Activated CD4-positive, alpha-beta T cell treated with anti-CD3 and anti-CD28 coated beads, Interleukin-2, amount 10 ng/mL, durations not matched to agents 24 days and 14 days (primary cell): Measurements from ENCODE around the gene PDXK. TPM values are rescaled to one million over a fixed set of nuclear protein-coding genes. Genes with fewer than 3 reads are reported as not detected.

Experiments
- DNase-seq: peaks from one replicate; pipeline ENCODE4 v3.0.0; 2022
- H3K27ac Mint-ChIP-seq: one replicate; pipeline ENCODE4 v1.8.0; 2022; ENCODE audit warnings: mild to moderate bottlenecking, mixed read lengths
- H3K27me3 Mint-ChIP-seq: one replicate; pipeline ENCODE4 v1.8.0; 2022; ENCODE audit warnings: mixed read lengths
- H3K36me3 Mint-ChIP-seq: one replicate; pipeline ENCODE4 v1.8.0; 2022; ENCODE audit warnings: low read depth, mild to moderate bottlenecking, mixed read lengths
- H3K4me1 Mint-ChIP-seq: one replicate; pipeline ENCODE4 v1.8.0; 2021; ENCODE audit warnings: mixed read lengths
- H3K4me3 Mint-ChIP-seq: one replicate; pipeline ENCODE4 v1.8.0; 2022; ENCODE audit warnings: mild to moderate bottlenecking, moderate library complexity, mixed read lengths
- H3K9me3 Mint-ChIP-seq: one replicate; pipeline ENCODE4 v1.8.0; 2021; ENCODE audit warnings: mixed read lengths
- intact Hi-C: fragments of 100-400 bp; cut with micrococcal nuclease; formaldehyde crosslinking; loops from one replicate; pipeline ENCODE4 v1.15.1; 2023
- total RNA-seq: library from RNA; stranded (reverse); gene quantifications from 2 replicates; pipeline ENCODE4 v1.2.3, GENCODE V29; 2022

Gene PDXK
- total RNA-seq, 1 donor from 2014 or later: 152 TPM

DNA sequence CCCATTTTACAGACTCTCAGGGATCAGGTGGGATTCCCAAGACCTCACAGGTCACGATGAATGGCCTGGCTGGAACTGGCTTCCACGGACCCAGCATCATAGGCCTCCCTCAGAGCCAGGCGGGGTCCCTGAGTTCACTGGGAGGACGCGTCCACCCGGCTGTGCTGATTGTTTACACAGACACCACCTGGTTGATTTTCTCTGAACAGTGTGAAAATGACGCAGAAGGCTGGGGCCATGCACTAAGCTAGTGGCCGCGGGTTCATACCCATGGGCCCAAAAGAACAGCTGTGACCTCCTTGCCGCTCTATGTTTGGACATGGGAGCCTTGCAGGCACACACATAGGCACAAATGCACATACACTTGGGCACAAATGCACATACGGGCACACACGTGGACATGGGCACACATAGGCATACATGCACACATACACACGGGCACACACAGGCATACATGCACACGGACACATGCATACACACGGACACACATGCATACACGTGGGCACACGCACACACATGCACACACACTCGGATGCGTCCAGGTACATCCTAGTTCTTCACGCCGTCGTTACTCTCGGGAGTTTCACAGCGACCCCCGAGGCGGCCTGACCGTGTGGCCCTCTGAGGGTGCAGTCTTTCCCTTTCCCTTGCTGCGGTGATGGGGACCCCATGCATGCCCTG is 34.0 kb downstream of the PDXK start:
- no peak overlapping the region for H3K4me3 Mint-ChIP-seq
- H3K4me1 Mint-ChIP-seq: no peaks in the 10 kb centered on the region
- H3K27ac Mint-ChIP-seq: no peak overlapping the region
- no peak for DNase-seq
- peaks cover 42% of the 10 kb centered on the region for H3K36me3 Mint-ChIP-seq
- intact Hi-C loops: no loop called here
- H3K9me3 Mint-ChIP-seq: no peaks in the 10 kb centered on the region
- H3K27me3 Mint-ChIP-seq: no peaks in the 10 kb centered on the region

DNA sequence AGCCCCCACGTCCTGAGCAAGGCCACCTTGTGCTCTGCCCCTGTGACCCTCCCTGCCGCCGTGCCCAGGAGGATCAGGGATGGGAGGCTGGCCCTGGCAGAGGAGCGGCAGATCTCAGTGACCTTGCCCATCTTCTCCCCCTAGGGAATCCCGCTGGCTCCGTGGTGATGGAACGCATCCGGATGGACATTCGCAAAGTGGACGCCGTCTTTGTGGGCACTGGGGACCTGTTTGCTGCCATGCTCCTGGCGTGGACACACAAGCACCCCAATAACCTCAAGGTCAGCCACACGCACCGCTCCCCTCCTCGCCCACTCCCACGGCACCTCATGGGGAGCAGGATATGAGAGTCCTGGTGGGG is 34.5 kb downstream of the PDXK start:
- no peak for DNase-seq
- no peaks in the 10 kb centered on the region for H3K9me3 Mint-ChIP-seq
- intact Hi-C loops: no loop called here

DNA sequence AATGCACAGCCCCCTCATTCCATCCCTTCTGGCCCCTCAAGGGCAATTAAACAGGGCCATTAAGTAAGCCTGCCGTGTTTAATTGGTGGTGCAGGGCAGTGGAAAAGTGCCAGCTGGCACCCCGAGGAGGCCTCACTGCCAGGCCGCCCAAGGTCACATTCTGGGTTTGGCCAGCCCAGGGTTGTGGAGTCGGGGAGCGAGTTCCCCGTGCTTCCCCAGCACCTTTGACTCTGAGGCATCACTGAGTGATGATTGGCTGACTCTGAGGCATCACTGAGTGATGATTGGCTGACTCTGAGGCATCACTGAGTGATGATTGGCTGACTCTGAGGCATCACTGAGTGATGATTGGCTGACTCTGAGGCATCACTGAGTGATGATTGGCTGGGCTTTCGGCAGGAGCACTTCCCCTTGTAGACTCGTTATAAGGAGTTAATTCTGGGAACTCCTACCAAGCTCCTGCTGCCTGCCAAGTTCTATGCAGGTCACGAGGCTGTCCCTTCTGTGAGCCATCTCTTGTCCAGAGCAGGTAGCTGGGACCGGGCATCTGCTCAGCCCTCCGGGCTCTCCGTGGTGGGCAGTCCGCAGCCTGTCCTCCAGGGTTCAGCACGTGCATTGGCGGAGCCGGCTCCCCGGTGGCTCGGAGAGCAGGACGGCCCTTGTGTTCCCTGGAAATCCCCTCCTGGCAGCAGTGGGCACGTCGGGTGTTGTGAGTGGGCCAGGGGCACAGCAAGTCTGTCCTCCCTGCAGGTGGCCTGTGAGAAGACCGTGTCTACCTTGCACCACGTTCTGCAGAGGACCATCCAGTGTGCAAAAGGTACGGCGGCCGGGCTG is 36.2 kb downstream of the PDXK start:
- DNase-seq: no peak
- no peak overlapping the region for H3K27ac Mint-ChIP-seq
- no peaks in the 10 kb centered on the region for H3K27me3 Mint-ChIP-seq
- H3K4me3 Mint-ChIP-seq: no peak overlapping the region
- H3K4me1 Mint-ChIP-seq: no peaks in the 10 kb centered on the region
- H3K9me3 Mint-ChIP-seq: no peaks in the 10 kb centered on the region
- peaks cover 44% of the 10 kb centered on the region for H3K36me3 Mint-ChIP-seq
- intact Hi-C loops: no loop called here

More for the DNA sequence above, 34.5 kb downstream of the PDXK start:
- no peaks in the 10 kb centered on the region for H3K4me1 Mint-ChIP-seq
- H3K27ac Mint-ChIP-seq: no peak overlapping the region
- H3K36me3 Mint-ChIP-seq: peaks cover 45% of the 10 kb centered on the region
- H3K27me3 Mint-ChIP-seq: no peaks in the 10 kb centered on the region
- H3K4me3 Mint-ChIP-seq: no peak overlapping the region

DNA sequence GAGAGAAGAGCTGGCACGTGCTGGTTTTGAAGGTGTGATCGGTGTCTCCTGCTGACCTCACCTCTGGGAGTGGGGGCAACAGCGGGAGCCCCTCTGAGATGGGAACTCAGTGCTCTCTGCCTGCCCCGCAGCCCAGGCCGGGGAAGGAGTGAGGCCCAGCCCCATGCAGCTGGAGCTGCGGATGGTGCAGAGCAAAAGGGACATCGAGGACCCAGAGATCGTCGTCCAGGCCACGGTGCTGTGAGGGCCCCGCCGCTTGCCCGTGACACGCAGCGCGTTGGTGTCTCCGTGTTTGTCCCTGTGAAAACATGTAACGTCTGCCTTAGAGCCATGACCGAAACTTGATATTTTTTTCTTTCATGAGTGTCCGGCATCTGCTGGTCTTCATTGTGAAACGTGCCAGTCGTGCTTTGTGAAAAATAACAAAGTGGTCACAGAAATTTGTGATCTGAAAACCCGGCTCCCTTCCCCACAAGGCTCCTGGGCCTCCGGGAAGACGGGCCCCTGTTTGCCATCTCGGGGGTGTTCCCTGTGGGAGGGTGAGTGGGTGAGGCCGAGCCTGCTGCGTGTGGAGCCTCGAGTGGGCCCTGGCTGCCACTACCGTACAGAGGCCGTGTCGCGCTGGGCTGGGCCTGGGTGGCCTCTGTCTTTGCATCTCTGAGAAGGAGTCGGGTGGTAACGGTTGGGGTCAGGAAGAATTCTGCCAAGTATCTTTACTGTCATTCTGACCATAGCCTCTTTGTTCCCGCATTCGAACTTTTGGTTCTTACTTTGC is 37.1 kb downstream of the PDXK start:
- Mint-ChIP-seq H3K27ac (no peak overlapping the region), H3K27me3 (no peaks in the 10 kb centered on the region), H3K4me1 (no peaks in the 10 kb centered on the region), H3K9me3 (no peaks in the 10 kb centered on the region), H3K4me3 (no peak overlapping the region), H3K36me3 (peaks cover 39% of the 10 kb centered on the region)
- DNase-seq: no peak
- intact Hi-C loops: no loop called here

DNA sequence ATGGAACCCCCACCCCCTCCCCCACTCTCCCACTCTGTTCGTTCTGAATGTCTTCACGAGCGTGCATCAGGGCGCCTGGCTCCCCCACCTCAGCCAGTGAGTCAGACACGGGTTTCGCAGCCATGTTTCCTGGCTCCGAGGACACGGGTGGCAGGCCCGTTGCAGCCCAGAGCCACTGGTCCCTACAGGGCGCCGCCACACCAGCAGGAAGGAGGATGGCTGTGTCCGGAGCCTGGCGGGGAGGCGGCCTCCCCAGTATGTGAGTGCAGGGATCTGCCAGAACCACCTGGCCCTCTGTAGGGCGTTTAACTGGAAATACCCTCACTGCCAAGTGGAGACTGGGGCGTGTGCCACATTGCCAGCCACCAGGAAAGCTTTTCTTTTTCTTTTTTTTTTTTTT is 38.7 kb downstream of the PDXK start:
- intact Hi-C loops: no loop called here
- no peak for DNase-seq
- no peak overlapping the region for H3K27ac Mint-ChIP-seq
- H3K4me1 Mint-ChIP-seq: no peaks in the 10 kb centered on the region
- no peaks in the 10 kb centered on the region for H3K9me3 Mint-ChIP-seq
- H3K27me3 Mint-ChIP-seq: no peaks in the 10 kb centered on the region
- H3K36me3 Mint-ChIP-seq: peaks cover 38% of the 10 kb centered on the region
- no peak overlapping the region for H3K4me3 Mint-ChIP-seq

DNA sequence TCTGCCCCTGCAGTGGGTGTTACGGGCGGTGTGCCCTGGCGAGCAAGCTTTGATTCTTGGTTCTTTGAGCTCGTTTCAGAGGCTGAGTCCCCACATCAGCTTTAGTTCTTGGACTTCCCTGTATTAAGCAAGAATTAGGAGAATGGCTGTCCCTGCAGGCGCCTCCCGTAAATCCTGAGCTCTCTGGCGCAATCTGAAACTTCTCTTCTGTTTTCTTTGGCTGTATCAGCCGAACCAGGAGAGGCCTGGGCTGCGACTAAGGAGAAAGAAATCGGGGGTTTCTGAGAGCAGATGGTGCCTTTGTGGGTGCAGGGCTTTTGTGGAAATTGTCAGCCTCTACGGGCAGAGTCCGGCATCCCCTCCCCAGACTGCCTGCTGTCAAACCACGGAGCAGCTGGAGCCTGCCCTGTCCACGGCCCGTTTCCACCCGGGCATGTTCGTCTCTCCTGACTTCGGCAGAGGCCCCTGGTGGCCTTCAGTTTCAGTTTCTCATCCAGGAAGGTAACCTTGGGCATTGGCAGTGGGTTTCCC is 39.2 kb downstream of the PDXK start:
- no peaks in the 10 kb centered on the region for H3K27me3 Mint-ChIP-seq
- H3K9me3 Mint-ChIP-seq: no peaks in the 10 kb centered on the region
- H3K36me3 Mint-ChIP-seq: peaks cover 36% of the 10 kb centered on the region
- no peaks in the 10 kb centered on the region for H3K4me1 Mint-ChIP-seq
- no peak for DNase-seq
- intact Hi-C loops: no loop called here
- no peak overlapping the region for H3K27ac Mint-ChIP-seq
- H3K4me3 Mint-ChIP-seq: no peak overlapping the region

DNA sequence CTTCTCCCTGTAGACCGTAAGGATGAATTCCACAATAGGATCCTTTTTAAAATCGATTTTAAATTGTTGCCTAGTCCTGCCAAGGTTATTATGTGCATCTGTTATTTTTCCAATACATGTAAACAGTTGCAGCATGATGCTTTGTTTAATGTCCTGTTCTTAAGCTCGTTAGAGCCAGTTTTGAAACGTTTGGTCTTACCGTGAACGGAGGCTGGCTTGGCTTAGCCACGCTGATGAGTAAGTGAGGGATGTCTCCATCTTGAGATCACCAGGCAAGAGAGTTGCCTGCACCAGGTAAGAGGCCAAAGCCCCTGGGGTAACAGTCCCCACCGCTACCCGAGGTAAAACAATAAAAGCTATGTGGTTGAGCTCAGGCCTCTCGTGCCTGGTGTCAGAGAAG is 39.9 kb downstream of the PDXK start:
- Mint-ChIP-seq H3K4me3 (no peak overlapping the region), H3K27me3 (no peaks in the 10 kb centered on the region), H3K9me3 (no peaks in the 10 kb centered on the region), H3K4me1 (no peaks in the 10 kb centered on the region), H3K36me3 (peaks cover 34% of the 10 kb centered on the region), H3K27ac (no peak overlapping the region)
- DNase-seq: no peak
- intact Hi-C loops: no loop called here

DNA sequence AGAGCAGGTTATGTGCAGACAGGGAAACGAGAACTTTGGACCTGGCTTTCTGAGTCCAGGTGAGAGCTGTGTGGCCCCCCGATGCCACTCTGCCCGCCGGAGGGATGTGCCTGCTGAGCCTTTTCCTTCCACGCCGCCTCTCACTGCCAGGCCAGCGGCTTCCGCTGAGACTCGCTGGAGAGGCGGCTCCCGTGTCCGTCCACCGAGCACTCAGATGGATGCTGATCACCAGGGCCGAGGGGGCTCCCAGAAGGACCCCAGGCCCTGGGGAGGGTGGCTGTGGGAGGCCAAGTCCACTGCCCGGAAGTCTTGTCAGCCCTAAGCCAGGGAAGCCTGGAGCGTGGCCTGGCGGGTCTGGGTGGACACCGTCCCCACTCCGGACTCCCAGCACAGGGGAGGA is 40.7 kb downstream of the PDXK start:
- Mint-ChIP-seq H3K27ac (no peak overlapping the region), H3K36me3 (peaks cover 29% of the 10 kb centered on the region), H3K27me3 (no peaks in the 10 kb centered on the region), H3K4me1 (no peaks in the 10 kb centered on the region), H3K4me3 (no peak overlapping the region), H3K9me3 (no peaks in the 10 kb centered on the region)
- intact Hi-C loops: no loop called here
- no peak for DNase-seq

DNA sequence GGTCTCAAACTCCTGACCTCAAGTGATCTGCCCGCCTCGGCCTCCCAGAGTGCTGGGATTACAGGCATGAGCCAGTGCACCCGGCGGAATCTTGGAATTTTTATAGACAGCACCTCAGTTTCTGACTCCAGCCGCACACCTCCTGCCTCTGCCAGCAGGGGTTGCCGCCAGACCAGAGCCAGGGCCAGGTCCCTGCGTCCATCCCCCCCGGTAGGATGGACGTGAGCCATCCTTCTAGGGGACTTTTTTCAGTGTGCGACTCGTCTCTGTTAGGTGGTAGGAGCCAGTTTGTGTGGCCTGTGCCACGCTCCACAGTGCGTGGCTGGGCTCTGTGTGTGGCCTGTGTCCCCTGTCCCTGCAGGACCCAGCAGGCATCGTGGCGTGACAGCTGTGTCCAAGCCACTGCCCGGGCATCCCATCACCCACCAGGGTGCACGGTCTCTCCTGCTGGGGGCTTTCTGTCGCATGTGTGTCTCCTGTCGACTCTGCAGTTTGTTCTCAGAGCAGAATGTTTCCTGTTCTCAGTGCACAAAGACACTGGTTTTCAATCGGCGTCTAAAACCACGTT is 41.5 kb downstream of the PDXK start:
- no peak overlapping the region for H3K27ac Mint-ChIP-seq
- H3K4me1 Mint-ChIP-seq: no peaks in the 10 kb centered on the region
- no peak overlapping the region for H3K4me3 Mint-ChIP-seq
- H3K36me3 Mint-ChIP-seq: peaks cover 27% of the 10 kb centered on the region
- intact Hi-C loops: no loop called here
- no peak for DNase-seq
- no peaks in the 10 kb centered on the region for H3K9me3 Mint-ChIP-seq
- H3K27me3 Mint-ChIP-seq: no peaks in the 10 kb centered on the region

DNA sequence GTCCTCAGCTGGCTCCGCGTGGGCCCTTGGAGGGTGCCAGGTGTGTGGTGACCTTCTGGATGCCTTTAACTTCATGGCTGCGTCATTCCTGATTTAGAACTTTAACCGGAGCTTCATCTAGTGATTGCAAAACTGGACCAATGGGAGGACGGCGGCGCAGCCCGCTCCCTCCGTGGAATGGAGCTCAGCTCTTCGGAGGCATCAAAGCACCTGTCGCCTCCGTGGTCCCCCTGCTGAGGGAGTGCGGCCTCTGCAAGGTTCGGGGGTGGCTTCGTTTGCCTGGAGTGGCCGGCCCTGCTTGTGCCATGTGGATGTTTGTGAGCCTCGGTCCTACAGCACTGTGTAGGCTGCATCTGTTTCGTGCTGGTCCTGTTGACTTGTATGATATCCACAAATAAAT is 43.0 kb downstream of the PDXK start:
- Mint-ChIP-seq H3K9me3 (no peaks in the 10 kb centered on the region), H3K36me3 (peaks cover 17% of the 10 kb centered on the region), H3K4me3 (no peak overlapping the region), H3K27ac (no peak overlapping the region), H3K4me1 (no peaks in the 10 kb centered on the region), H3K27me3 (no peaks in the 10 kb centered on the region)
- intact Hi-C loops: no loop called here
- no peak for DNase-seq

DNA sequence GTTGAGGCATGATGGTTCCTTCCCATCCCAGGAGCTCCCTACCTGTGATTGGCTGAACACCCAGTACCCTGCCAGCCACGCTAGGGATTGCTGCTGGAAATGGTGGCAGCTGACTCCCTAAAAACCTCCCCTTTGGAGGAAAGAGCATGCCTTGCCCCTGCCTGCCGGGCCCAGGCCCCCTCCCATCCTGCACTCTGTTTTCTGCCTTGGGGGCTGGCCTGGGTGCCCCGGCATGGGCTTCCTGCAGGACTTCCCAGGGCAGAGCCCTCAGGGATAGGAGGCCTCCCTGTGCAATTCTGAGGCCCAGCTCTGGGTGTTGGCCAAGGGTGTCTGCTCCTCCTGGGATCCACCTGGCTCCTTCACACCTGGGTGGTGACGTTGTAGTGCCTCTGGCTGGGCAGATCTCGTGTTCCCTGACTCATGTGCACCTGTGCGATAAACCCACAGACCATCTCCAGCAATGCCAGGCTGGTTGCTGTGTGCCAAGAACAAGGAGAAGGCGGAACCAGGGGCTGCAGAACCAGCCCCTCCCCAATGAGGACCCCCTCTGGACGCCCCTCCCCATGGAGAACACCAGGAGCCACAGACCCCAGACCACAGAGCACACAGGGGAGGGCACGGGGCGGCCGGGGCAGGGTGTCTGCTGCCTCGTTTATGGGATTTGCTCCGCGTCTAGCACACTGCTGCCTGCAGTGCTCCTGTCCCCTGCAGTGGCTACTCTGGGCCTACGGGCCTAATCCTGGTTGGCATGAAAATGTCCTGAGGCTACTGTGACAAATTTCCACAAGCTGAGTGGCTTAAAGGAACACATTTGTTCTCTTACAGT is 43.6 kb downstream of the PDXK start:
- Mint-ChIP-seq H3K9me3 (no peaks in the 10 kb centered on the region), H3K4me1 (no peaks in the 10 kb centered on the region), H3K4me3 (no peak overlapping the region), H3K27ac (no peak overlapping the region), H3K27me3 (no peaks in the 10 kb centered on the region), H3K36me3 (peaks cover 17% of the 10 kb centered on the region)
- intact Hi-C loops: no loop called here
- DNase-seq: no peak

DNA sequence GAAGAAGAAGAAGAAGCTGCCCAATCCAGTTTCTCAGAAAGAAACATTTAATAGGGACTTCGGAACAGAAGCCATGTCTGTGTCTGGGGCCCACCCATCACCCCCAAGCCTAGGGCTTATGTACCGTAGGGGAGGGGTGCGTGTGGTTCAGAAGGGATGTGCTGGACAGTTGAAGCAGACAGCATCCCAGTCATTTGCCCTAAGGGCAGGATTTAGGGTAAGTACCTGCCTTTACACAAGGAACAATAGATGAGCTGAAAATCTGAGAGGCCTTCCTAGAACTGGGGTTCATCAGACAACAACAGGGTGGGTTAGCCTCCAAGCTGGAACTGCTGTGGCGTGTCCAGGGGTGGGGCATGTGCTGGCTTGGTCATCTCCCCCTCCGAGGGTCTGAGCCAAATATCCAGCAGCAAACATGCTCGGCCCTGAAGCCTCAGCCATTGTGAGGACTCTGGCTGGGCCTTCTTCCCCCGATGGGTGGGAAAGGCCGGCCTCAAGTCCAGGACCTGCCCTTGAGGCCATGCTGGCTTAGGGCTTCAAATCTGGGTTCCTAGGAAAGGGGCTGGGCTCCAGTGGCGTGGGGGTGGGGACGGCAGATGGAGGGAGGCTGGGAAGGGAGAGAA is 45.1 kb downstream of the PDXK start:
- Mint-ChIP-seq H3K9me3 (no peaks in the 10 kb centered on the region), H3K36me3 (peaks cover 9% of the 10 kb centered on the region), H3K4me1 (no peaks in the 10 kb centered on the region), H3K27me3 (no peaks in the 10 kb centered on the region), H3K4me3 (no peak overlapping the region), H3K27ac (no peak overlapping the region)
- no peak for DNase-seq
- intact Hi-C loops: no loop called here
